Activated CD4-positive, CD25-positive, alpha-beta regulatory T cell treated with anti-CD3 and anti-CD28 coated beads, Interleukin-2, amount 50 U/mL, for 16 hours (primary cell): ENCODE measurements around the gene MMD.
"Not testable (repeated sequence)": the region's sequence is repeated elsewhere in the genome, so short reads cannot be mapped to it uniquely, and the experiment has no call there.

Experiments
- DNase-seq: peaks from one replicate; pipeline ENCODE4 v3.0.0-alpha.2; 2020; ENCODE audit warnings: low read depth, low spot score

Gene MMD

DNA sequence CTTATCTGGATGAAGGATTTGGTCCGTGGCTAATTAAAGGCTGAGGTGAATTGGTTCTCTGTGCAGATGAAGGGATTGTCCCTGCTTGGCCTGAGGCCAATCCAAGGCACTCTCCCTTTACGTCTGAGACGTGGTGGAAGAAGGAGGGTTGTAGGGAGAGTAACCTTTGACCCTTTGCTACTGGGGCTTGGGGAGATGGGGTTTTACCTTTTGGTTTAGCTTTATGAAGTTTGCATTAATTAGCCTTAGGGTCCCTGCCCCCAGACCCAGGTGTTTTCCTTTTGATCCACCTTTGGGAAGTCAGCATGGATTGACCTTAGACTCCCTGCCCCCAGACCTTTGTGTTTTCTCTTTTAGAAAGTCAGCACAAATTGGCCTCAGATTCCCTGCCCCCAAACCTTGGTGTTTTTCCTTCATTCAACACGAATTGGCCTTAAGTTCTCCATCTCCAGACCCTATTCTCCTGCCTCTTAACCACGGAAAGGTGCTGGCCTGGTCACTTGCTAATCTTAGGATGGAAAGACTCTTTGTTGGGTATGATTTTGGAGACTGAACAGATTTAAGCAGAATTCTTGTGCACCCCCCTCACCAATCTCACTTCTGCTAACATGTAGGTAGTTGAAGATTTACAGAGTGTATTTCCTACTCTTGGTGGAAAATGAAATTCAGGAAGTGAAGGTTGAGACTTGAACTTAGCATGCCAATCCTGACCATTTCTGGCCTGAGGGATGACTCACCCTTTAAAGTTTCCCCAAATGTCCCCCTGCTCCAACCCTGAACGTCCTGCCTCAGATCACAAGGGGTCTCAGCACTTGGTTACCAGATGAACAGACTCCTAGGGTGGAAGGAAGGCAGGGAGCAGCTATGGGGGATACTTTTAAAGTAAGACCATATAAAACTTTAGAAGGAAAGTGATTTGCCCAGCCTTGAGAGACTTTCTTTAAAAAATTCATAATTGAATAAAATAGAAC lies 23.1 kb upstream of the MMD start:
- DNase-seq = no peak

DNA sequence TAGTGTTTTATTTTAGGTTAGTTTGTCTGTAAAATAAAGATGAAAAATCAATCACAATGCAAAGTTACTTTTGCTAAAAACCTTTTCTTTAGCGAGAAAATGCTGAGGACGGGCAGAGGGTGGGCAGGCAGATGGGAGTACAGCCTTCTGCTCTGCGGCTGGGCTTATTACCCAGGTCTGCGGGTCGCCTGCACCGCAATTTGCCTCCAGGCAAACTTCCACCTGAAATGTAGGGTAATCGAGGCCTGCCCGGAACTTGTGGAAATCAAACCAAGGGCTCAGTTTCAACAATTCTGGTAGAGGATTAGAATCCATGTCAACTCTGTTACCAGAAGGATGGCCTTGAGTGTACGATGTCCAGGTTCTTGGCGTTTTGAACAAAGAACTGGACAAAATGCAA lies 22.3 kb upstream of the MMD start:
- no peak for DNase-seq

DNA sequence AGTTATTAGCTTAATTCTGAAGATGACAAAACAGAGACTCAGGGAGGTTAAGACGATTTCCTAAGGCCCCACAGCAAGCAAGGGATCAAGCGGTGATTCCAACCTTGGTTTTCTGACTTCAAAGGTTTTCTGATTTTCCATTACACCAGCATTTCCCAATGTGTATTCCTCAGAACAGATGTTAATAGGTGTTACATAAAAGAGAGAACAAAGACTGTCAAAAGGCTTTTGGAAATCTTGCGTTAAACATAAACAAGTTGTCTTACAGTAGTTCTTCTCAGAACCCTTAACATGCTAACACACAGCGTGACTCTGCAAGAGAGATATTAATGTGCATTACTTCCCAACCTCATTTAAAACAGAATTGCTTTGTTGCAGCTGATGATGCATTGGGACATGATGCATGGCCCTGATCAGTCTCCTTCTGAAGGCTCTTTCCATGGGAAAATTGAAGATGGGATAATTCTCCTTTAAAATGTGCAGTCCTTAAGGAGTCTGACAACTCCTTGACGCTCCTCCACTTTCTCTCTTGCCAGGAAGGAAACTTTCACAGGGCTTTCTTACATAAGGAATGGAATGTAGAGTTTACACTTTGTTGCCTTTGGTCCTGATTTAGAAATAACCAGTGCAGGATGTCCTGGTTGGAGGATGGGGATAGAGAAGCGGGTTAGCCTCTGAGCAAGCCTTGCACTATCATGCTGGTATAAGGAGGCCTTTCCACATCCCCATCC lies 21.5 kb upstream of the MMD start:
- DNase-seq = no peak

- no peak for DNase-seq
These were observed 20.8 kb upstream of the MMD start for GRCh38 chr17:55442462-55442861.

DNA sequence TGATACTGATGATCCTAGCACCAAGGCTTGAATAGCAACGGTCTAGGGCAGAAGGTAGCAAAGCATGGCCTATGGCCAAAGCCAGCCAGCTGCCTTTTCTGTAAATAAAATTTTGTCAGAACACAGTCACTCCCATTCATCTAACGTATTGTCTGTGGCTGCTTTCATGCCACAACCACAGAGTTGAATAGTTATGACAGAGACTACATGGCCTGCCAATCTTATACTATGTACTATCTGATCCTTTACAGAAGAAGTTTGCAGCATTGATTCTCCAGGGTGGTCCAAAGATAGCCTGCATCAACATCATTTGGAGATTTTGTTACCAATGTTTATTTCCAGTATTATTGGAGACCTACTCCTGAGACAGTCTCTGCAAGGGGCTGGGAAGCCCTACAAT lies 19.9 kb upstream of the MMD start:
- no peak for DNase-seq

DNA sequence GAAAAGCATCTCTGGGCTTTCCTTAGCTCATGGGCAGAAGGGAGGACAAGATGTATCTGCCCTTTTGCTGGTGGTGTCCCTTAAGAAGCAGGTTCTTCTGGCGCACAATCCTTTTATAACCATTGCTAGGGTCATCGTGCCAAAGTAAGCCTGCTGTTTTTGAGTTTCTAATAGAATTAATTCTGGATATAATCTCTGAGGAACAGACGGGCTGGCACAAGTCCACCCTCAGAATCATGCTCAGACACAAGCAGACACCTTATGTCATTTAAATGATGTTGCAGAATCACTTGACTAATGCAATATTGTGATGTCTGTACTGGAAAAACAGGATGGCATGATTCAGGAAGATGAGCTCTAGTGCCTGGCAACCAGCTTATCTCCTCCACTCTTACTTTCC lies 18.8 kb upstream of the MMD start:
- no peak for DNase-seq

DNA sequence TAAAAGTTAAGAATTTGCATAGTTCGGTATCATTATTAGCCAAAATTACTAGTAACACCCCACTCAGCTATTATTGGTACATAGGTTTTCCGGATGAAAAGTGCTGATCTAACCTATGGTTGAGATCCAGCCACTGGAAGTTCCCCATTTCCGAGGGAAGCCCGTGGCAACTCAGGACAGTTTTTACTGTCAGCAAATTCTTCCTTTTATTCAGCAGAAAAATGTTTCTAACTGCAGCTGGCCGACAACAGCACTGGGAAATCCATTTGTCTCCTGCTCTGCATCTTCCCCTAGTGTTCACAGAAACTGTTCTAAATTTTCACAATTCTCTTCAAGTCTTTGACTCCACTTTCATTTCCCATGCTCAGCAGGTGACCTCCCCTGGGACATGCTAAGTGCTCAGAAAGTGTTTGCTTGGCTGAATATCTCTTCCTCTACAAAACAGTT lies 15.5 kb upstream of the MMD start:
- no peak for DNase-seq

GRCh38 chr17:55436224-55437158 lies 14.9 kb upstream of the MMD start:
- DNase-seq = no peak

DNA sequence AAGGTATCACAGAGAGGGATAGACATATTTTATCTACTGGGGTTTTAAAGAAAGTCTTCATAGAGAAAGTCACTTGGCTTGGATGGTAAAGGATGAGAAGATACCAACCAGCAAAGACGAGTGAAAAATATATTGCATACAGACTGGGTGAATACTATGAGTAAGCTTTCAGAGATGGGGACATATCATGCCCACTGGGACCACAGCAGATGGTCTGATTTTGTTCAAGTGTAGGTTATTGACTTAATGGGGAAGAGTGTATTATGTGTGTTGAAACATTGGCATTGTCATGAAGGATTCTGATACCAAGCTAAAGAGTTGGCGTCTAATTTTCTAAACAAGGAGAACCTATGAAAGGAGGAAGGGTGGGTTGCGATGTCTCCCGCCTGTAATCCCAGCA lies 13.8 kb upstream of the MMD start:
- DNase-seq = no peak

DNA sequence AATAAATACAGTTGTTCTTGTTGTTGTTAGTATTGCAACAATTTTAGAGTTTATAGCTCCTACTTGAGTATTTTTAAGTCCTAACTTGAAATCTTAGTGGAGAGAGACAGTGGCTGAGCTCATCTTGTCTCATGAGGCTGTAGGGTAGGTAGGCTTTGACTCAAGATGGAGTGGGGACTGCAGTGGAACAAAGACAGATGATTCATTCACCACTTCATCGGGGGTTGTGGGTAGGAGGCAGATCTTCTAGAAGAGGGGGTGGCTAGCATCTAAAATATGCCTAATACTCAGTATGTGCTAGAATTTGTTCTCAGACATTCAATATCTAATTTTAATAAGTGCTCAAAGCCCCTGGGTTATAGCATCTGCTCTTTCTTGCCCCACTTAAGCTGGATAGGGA lies 13.1 kb upstream of the MMD start:
- no peak for DNase-seq

DNA sequence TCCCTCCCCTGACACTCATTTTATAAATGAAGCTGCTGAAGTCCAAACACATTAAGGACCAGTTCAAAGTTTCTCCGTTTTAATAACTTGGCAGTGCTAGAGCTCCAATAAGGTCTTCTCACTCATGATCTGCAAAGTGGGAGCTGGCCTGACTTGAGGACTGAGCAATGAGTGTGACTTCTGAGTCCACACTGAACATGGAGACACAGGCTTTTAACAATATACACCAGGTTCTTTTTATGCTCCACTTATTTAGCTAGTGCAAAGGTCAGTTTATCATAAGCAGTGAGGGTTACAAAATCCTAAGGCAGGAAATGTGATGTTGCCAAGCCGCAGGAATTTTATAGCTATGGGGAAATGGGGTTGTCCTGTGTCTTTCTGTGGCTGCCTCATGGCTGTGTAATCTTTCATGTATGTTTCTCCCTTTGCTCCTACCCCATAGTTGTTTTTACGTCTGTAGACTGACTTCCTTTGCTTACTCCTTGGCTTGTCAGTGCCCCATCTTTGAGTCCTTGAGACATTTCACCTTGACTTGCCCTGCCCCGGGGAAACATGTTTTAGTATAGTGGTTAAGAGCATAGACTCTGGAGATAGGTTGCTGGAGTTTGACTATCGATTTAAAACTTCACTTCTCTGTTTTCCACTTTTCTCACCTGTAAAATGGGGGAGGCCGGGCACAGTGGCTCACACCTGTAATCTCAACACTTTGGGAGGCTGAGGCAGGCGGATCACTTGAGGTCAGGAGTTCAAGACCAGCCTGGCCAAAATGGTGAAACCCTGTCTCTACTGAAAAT lies 12.2 kb upstream of the MMD start:
- no peak for DNase-seq

- no peak for DNase-seq
These were observed 11.5 kb upstream of the MMD start for GRCh38 chr17:55433029-55433628.

- DNase-seq = no peak
These were observed 10.9 kb upstream of the MMD start for GRCh38 chr17:55432358-55433028.

DNA sequence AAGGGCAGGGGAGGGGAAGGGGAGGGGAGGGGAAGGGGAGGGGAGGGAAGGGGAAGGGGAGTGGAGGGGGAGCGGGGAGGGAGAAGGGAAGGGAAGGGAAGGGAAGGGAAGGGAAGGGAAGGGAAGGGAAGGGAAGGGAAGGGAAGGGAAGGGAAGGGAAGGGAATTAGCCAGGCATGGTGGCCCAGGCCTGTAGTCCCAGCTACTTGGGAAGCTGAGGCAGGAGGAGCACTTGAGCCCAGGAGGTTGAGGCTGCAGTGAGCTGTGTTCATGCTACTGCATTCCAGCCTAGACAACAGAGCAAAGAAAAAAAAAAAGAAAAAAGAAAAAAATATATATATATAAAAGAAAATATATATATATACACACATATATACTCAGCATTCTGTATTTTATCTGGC lies 10.3 kb upstream of the MMD start:
- DNase-seq = not testable (repeated sequence)

DNA sequence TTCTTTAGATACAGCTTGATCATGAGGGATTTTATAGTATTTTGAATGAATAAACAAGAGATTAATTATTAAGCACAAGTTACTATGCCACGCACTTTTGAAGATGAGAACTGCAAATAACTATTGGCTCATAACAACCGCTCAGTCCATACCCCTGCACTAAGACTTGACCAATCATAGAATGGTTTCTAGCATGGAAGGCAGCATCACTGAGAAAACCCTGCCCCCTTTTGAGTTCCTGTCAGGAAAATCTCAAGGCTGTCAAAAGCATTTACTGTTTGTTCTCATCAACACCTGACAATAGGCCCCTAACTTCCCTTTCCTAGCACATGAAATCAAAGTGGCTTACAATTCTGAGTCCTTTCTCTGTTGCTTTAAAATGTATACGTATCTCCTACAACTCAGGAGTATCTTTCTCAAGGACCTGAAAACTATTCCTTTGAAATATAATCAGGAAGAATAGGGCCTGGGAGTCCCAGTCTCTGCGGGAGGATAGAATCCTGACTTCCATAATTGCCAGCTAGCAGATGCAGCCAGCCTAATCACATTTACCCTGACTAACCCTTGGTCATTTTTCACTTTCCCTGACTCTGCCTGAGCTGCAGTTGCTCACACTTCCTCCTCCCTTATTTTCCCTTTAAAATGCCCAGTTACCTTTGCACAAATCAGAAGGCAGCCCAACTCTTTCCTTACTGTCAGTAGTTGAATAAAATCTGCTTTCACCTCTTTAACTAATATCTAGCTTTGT lies 9.1 kb upstream of the MMD start:
- no peak for DNase-seq

GRCh38 chr17:55427587-55427882 lies 5.9 kb upstream of the MMD start:
- DNase-seq = no peak

GRCh38 chr17:55426851-55427586 lies 5.4 kb upstream of the MMD start:
- no peak for DNase-seq

- DNase-seq = no peak
These were observed 3.4 kb upstream of the MMD start for GRCh38 chr17:55424893-55425540.
